Measurements from ENCODE around the gene PMPCB.
"Not testable (repeated sequence)": the region's sequence is repeated elsewhere in the genome, so short reads cannot be mapped to it uniquely, and the experiment has no call there.

The PMPCB gene

DNA sequence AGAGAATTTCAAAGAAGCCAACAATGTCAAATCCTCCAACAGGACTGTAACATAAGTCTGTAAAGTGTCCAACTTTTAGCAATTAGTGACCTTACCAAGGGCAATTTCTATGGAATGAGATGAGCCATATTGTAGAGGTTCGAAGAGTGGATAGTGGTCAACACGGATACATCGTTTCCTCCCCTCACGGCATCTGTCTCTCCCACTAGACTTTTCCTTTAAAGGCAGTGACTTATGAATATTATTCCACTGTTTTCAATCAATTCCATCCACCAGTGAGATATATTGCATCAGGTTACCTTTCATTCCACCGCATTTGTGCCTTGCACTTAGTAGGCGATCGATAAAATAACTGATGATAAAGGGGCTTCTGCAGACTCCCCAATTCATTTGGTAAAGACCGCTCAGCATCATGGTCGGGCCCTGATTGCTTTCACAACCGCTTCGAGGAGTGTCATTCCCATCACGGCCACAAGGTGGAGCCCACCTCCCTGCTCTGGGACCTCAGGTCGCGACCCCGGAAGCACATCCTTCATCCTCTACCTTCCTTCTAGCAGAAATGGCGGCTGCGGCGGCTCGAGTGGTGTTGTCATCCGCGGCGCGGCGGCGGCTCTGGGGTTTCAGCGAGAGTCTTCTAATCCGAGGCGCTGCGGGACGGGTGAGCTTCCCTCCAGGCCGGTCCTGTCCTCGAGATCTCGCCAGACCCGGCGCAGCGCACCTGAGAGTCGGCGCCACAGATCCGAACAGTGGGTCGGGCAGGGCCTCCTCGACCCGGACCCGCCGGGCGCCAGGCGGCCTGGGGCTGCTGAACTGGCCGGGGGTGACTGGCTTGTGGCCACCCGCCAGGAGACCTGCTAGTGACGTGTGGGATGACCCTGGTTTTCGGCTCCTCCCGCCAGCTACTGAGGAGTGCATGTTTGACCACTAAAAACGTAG is at the start of gene PMPCB:
PMPCB (plus strand) TSS at position 535 of the 936 bp plus-strand sequence; CDS start at position 560, 25 bp downstream.
- DNase-seq: peak; percentile 95

DNA sequence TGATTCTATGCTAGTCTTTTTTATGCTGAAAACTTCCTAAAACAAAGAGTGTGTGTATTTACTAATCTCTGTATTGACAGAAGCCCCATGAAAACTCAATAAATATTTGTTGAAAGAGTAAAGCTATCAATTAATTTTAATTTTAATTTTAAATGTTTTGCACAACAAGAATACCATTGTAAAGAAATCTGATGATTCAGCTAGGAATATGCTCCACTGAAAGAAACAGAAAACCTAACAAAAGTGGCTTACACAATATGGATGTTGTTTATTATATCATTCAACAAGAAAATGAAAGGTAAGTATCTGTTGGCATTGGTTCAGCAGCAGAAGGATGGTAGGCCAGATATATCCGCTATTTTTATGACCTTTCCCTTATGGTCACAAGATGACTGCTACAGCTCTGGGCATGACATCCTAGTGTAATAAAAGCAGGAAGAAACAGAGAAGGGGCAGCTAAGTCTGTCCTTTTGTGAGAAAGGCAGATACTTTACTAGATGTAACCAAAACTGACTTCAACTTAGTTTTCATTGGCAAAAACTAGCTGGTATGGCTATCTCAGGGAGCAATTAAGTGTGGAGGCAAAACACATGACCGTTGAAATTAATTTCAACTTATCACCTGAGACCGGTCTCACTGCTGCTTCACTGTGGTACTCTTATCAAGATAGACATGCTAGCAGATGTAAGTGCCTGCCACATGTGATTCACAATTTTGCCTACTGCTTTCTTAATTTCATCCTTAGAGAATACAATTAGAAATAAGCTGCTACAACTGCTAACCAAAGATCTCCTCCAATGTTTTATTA is 43.3 kb upstream of the PMPCB start:
- not testable (repeated sequence) for DNase-seq

DNA sequence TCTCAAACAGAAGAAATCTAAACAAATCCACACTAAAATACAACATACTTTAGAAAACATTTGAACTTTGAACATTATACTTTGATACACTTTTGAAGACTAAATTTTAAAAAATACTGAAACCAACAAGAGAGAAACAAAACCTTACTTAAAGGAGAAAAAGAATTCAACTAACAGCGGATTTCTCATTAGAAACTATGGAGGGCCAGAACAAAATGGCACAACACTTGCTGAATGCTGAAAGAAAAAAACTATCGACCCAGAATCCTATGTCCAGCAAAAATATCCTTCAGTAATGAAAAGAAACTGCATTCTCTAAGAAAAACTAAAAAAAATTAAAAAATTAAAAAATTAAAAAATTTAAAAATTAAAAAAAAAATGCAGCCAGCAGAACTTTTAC is 33.2 kb upstream of the PMPCB start:
- not testable (repeated sequence) for DNase-seq

DNA sequence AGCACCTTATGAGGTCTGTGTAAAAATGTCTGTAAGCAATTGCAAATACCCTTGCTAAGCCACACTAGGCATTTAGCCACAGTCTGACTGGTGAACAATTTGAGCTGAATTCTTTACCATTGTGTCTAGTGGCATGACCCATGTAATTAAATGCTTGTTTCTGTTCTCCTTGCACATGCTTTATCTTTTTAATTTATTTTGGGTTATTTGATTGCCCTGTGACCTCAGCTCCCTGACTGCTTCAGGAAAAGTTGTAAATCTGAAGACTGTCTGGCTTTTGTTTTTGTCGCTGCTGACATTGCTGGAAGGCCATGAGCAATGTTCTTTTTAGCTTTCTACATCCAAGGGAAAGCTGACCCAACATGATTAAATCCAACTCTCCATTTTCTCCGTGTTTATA is 31.0 kb upstream of the PMPCB start:
- not testable (repeated sequence) for DNase-seq

GRCh38 chr7:103273374-103273773 is 23.9 kb upstream of the PMPCB start:
- DNase-seq: not testable (repeated sequence)

- DNase-seq: not testable (repeated sequence)
Measured at GRCh38 chr7:103274867-103275266, 22.4 kb upstream of the PMPCB start.

- DNase-seq: not testable (repeated sequence)
Measured at GRCh38 chr7:103278195-103278594, 19.0 kb upstream of the PMPCB start.

- DNase-seq: not testable (repeated sequence)
Measured at GRCh38 chr7:103279636-103279962, 17.6 kb upstream of the PMPCB start.

DNA sequence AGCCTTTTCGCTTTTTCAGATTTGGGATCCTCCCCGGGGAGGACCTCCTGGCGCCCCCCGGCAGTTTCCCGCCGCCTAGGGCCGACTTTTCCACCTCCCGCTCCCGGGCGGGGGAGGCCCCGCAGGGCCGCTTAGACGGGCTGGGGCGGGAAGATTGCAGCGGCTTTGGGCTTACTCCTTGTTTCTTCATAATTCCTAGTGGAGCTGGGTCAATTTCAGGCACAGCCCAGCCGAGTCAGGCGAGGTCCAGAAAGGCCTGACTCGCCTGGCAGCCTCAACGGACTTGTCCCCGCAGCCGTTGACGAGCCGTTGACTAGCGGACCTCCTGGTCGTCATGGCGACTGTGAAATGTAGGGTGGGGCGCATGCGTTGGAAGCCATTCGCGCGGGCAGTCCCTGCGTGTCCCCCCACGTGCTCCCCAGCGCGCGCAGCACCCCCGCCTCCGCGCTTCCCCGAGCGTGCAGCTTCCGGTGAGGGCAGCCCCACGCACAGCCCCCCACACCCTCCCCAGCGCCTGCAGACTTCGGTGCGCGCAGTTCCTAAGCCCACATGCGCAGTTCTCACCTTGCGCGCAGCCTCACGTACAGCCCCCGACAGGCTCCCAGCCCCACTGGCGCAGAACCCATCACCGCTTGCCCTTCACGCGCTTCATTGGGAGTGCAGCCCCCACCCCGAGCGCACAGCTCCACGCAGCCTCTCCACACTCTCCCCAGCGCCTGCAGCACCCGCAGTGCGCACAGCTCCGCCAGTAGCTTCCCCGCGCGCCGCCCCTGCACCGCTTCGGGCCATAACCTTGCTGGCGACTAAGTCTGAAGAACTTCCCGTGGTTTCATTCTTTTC is 17.1 kb upstream of the PMPCB start:
- DNase-seq: peak; percentile 86

- peak; percentile 38 for DNase-seq
Measured at GRCh38 chr7:103280803-103281155, 16.5 kb upstream of the PMPCB start.

DNA sequence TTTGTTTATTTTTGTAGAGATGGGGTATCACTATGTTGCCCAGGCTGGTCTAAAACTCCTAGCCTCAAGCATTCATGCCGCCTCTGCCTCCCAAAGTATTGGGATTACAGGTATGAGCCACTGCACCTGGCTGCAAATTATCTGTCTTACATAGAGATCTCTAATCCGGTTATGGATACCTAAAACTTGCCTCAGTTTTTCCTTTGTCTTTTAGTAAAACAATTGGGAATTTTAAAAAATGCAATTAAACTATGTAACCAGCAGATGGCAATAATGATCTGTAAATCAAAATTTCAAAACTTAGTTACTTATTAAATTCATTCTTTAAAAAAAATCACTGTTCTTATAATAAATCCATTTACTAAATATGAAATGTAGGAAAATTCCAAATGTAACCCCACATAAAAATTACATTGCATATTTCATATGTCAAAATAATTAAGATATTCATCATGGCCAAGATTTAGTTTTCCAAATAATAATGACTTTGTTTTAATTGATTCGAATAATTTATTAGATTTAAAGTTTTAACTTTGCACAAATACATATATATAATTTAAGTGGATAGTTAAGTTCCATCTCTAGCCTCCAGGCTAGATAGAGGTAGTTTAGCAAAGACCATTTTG is 14.3 kb upstream of the PMPCB start:
- DNase-seq: not testable (repeated sequence)

GRCh38 chr7:103292122-103292521 is 5.1 kb upstream of the PMPCB start:
- DNase-seq: no peak

- no peak for DNase-seq
Measured at GRCh38 chr7:103293526-103293925, 3.7 kb upstream of the PMPCB start.

- DNase-seq: no peak
Measured at GRCh38 chr7:103297837-103298179, 573 bp downstream of the PMPCB start.

DNA sequence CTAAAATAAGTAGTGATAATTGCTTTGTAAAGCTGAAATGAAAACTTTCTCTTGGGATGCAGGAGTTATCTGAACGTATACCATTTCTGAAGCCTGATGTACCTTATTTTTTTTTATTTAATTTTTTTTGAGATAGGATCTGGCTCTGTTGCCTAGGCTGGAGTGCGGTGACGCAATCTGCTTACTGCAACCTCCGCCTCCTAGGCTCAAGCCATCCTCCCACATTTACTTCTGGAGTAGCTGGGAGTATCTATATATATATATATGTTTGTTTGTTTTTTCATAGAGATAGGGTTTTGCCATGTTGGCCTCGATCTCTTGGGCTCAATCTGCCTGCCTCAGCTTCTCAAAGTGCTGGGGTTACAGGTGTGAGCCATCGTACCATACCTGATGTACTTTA is 2.4 kb downstream of the PMPCB start:
- no peak for DNase-seq

GRCh38 chr7:103301441-103301840 is 4.2 kb downstream of the PMPCB start:
- DNase-seq: no peak

DNA sequence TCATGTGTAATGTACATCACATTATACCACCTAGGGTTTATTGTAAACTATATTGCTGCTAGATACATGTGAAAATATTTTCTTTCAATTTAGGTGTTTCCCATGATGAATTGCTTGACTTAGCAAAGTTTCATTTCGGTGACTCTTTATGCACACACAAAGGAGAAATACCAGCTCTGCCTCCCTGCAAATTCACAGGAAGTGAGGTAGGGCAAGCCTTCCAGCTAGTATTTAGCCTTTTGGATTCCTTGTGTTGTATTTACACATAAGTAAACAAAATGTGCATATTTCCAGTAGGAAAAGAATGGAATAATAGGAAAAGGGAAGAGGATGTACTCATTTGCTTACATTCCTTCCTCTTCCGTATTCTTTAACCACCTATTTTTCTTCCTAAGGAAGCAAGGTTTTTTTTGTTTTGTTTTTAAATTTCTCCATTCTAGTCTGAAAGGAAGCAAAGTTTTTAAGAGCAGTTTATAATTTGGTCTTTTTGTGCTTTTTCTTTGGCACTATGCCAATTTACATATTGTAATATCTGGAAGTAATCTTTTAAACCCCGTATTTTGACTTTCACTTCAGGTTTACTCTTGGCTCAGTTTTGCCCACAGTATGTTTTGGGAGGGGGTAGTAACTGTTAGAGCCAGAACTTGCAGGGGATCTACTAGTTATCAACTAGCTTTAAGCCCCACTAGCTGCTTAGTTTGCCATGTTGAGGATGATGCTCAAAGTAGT is 10.4 kb downstream of the PMPCB start:
- no peak for DNase-seq

- DNase-seq: no peak
Measured at GRCh38 chr7:103314852-103315251, 17.6 kb downstream of the PMPCB start.

DNA sequence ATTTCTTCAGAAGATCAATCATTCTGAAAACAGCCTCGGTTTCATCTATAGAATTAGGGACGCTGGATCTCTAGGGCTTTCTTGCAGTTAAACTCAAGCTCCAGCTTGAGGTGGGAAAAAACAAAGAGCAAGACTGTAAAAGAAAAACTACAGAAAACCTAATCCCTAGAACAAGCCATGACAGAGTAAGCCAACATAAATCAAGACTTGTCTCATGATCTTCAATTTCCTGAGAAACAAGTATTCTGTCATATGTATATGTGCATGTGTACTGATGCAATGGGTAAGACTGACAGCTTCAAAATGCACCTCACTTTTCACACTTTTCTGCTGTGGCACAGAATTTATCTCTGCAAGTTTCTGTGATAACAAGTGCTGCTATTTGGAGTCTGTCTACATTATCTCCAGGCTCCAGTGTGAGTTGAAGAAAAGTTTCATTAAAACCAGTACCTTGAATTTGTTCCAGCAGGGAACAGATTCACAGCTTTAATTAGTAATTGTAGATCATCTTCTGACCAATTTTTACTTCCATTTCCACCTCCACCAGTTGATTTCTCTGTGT is 19.2 kb downstream of the PMPCB start:
- no peak for DNase-seq

DNA sequence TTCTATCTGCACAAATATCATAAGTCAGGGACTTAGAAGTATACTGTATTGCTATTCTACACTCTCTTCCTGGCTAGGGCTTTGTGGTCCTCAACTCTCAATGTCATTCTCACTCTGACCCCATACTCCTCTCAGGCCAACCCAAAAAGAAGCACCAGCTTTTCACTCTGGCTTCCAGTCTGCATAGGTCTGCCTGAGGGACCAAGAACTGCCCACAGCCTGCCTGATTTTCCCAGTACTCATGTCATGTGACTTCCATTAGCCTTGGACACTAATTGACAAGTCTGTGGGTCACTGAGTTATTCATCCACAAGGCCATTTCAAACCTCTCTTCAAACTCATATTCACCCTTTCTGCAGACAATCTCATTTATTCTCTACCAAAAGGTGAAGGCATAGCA is 19.8 kb downstream of the PMPCB start:
- DNase-seq: no peak

DNA sequence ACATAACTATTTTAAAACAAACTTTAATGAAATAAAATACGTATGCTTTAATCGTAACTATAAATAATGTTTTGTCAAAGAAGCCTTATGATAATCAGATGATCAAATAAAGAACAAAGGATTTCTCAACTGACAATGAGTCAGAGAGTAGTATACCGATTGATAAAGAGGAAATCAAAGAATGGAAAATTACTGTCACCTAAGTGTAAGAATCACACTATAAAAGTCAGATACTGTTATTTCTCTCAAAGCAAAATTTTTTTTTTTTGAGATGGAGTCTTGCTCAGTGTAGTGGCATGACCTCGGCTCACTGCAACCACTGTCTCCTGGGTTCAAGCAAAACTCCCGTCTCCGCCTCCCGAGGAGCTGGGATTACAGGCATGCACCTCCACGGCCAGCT is 28.5 kb downstream of the PMPCB start:
- DNase-seq: no peak

- DNase-seq: no peak
Measured at GRCh38 chr7:103336761-103337160, 39.5 kb downstream of the PMPCB start.

All from left hindlimb (tissue), 1 donor.